ENCODE measurements around the gene PDS5B. TPM values are rescaled to one million over a fixed set of nuclear protein-coding genes. Genes with fewer than 3 reads are reported as not detected.

PDS5B gene
- total RNA-seq, 2 donors from 2014 or later: 19.2 to 20.8 TPM

GRCh38 chr13:32629313-32629712 is 43.1 kb downstream of the PDS5B start:
- Histone ChIP-seq H3K4me3 (no peak overlapping the region), H3K27ac (no peak overlapping the region), H3K9me3 (no peaks in the 10 kb centered on the region), H3K36me3 (replicated peaks in 1 of 2; ENCODE audit: insufficient read depth in 1 of 2, low read depth in 2 of 2) (no peaks in the 10 kb centered on the region), H3K4me1 (no peaks in the 10 kb centered on the region), H3K27me3 (no peaks in the 10 kb centered on the region)
- intact Hi-C loops (cut with DNase I): no loop called here
- ATAC-seq: no peak
- WGBS, 2 donors: 88 to 89% methylated on average over 2 of the region's 2 CpGs
- DNase-seq: no peak
- TF ChIP-seq POLR2A (IDR thresholded peaks at IDR 0.05) (no peak), CTCF (IDR thresholded peaks at IDR 0.05) (no peak)

- 88 to 93% methylated on average over 1 of the region's 1 CpG for WGBS, 2 donors
- intact Hi-C loops (cut with DNase I): no loop called here
- DNase-seq (no peak), ATAC-seq (no peak)
- Histone ChIP-seq H3K9me3 (no peaks in the 10 kb centered on the region), H3K4me1 (no peaks in the 10 kb centered on the region), H3K36me3 (replicated peaks in 1 of 2; ENCODE audit: insufficient read depth in 1 of 2, low read depth in 2 of 2) (no peaks in the 10 kb centered on the region), H3K27me3 (no peaks in the 10 kb centered on the region), H3K4me3 (no peak overlapping the region), H3K27ac (no peak overlapping the region)
- no peak for TF ChIP-seq POLR2A (IDR thresholded peaks at IDR 0.05)
- no peak for TF ChIP-seq CTCF (IDR thresholded peaks at IDR 0.05)
Measured at GRCh38 chr13:32629866-32630265, 43.6 kb downstream of the PDS5B start.

- H3K9me3 ChIP-seq: no peaks in the 10 kb centered on the region
- H3K36me3 ChIP-seq (replicated peaks in 1 of 2; ENCODE audit: insufficient read depth in 1 of 2, low read depth in 2 of 2): no peaks in the 10 kb centered on the region
- intact Hi-C loops (cut with DNase I): no loop called here
- H3K4me1 ChIP-seq: no peaks in the 10 kb centered on the region
- no peak for DNase-seq
- H3K27me3 ChIP-seq: no peaks in the 10 kb centered on the region
- TF ChIP-seq CTCF (IDR thresholded peaks at IDR 0.05) (no peak), POLR2A (IDR thresholded peaks at IDR 0.05) (no peak)
- no peak overlapping the region for H3K4me3 ChIP-seq
- no peak overlapping the region for H3K27ac ChIP-seq
- no peak for ATAC-seq
- 88 to 100% methylated on average over 3 of the region's 3 CpGs for WGBS, 2 donors
Measured at GRCh38 chr13:32632343-32632909, 46.2 kb downstream of the PDS5B start.

GRCh38 chr13:32636711-32637110 is 50.5 kb downstream of the PDS5B start:
- no peaks in the 10 kb centered on the region for H3K36me3 ChIP-seq (replicated peaks in 1 of 2; ENCODE audit: insufficient read depth in 1 of 2, low read depth in 2 of 2)
- intact Hi-C loops (cut with DNase I): no loop called here
- no peak overlapping the region for H3K27ac ChIP-seq
- no peaks in the 10 kb centered on the region for H3K27me3 ChIP-seq
- H3K9me3 ChIP-seq: no peaks in the 10 kb centered on the region
- no peak for TF ChIP-seq POLR2A (IDR thresholded peaks at IDR 0.05)
- TF ChIP-seq CTCF (IDR thresholded peaks at IDR 0.05): no peak
- no peak overlapping the region for H3K4me3 ChIP-seq
- ATAC-seq (no peak), DNase-seq (no peak)
- peaks cover 7% of the 10 kb centered on the region for H3K4me1 ChIP-seq
- WGBS, 2 donors: 79 to 95% methylated on average over 1 of the region's 1 CpG

- no peak overlapping the region for H3K27ac ChIP-seq
- H3K36me3 ChIP-seq (replicated peaks in 1 of 2; ENCODE audit: insufficient read depth in 1 of 2, low read depth in 2 of 2): no peaks in the 10 kb centered on the region
- intact Hi-C loops (cut with DNase I): no loop called here
- no peaks in the 10 kb centered on the region for H3K27me3 ChIP-seq
- no peak for TF ChIP-seq CTCF (IDR thresholded peaks at IDR 0.05)
- no peak for TF ChIP-seq POLR2A (IDR thresholded peaks at IDR 0.05)
- no peaks in the 10 kb centered on the region for H3K9me3 ChIP-seq
- WGBS, 2 donors: 60 to 65% methylated on average over 9 of the region's 9 CpGs
- peaks cover 7% of the 10 kb centered on the region for H3K4me1 ChIP-seq
- H3K4me3 ChIP-seq: no peak overlapping the region
- ATAC-seq: no peak
- DNase-seq: no peak
Measured at GRCh38 chr13:32638739-32639138, 52.5 kb downstream of the PDS5B start.
